ENCODE results near the gene ZBED4.

- TF ChIP-seq CTCF (conservative IDR thresholded peaks at IDR 0.05 in 1 of 2, IDR thresholded peaks at IDR 0.05 in 1 of 2; ENCODE audit: low read depth in 1 of 2, low read length in 2 of 2) (no peak), EZH2 (IDR thresholded peaks at IDR 0.05; ENCODE audit: low read length, missing control alignments) (no peak)
Measured at GRCh38 chr22:49852898-49853894, at the start of gene ZBED4.

Data from fibroblast of lung (primary cell).